HG03469 (cell line): ENCODE measurements around the gene KHDRBS2.

Source experiments
- ATAC-seq: cut with Tn5 transposase; IDR thresholded peaks from one replicate; pipeline ENCODE4 v1.9.1; 2021; ENCODE audit warnings: mild to moderate bottlenecking, moderate library complexity, moderate number of reproducible peaks; ENCODE audit not compliant: unreplicated experiment

The KHDRBS2 gene

GRCh38 chr6:61640463-61640862, 645.6 kb downstream of the KHDRBS2 start:
- no peak for ATAC-seq
